Hepatocyte (in vitro differentiated cells): ENCODE measurements around the gene PPA1.

ENCODE experiments used
- EZH2 ChIP-seq: fragments of 200-600 bp; sonication (generic); IDR thresholded peaks from 2 replicates; pipeline ENCODE4 v1.6.1; 2016; ENCODE audit warnings: antibody characterized with exemption, mild to moderate bottlenecking, borderline replicate concordance
- TF ChIP-seq, protein P1 (sequence below): fragments of 200-600 bp; sonication (generic); IDR thresholded peaks from 2 replicates; pipeline ENCODE4 v1.5.1; 2016; ENCODE audit warnings: antibody characterized with exemption, mild to moderate bottlenecking; ENCODE audit not compliant: poor library complexity

DNA sequence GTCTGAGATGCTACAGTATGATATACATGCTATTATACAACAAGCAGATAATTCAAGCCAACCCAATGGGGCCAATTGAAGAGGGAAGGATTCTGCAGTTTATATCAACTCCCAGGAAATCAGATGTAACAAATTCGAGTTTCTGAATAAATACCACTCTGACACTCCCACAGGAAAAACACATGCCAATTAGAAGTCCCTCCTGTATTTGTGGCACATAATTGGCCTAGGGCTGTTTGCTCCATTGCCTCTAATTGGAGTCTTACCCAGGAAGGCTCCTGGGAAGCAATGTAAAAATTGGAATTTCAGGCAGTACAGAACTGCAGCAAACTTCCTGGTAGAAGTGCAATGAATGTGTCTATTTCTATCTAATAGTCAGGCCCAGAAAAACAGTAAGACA lies 4.7 kb downstream of the PPA1 start:
- TF ChIP-seq, protein P1, sequence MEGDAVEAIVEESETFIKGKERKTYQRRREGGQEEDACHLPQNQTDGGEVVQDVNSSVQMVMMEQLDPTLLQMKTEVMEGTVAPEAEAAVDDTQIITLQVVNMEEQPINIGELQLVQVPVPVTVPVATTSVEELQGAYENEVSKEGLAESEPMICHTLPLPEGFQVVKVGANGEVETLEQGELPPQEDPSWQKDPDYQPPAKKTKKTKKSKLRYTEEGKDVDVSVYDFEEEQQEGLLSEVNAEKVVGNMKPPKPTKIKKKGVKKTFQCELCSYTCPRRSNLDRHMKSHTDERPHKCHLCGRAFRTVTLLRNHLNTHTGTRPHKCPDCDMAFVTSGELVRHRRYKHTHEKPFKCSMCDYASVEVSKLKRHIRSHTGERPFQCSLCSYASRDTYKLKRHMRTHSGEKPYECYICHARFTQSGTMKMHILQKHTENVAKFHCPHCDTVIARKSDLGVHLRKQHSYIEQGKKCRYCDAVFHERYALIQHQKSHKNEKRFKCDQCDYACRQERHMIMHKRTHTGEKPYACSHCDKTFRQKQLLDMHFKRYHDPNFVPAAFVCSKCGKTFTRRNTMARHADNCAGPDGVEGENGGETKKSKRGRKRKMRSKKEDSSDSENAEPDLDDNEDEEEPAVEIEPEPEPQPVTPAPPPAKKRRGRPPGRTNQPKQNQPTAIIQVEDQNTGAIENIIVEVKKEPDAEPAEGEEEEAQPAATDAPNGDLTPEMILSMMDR, result no peak
- no peak for TF ChIP-seq EZH2
